ENCODE measurements around the gene CEP70. TPM values are rescaled to one million over a fixed set of nuclear protein-coding genes. Genes with fewer than 3 reads are reported as not detected.

Gene CEP70
- total and polyA plus RNA-seq, 2 of the 13 experiments (the other 11 are each of a cell fraction or from before 2014, with no cell fraction given), result 4.0 to 22.3 TPM

DNA sequence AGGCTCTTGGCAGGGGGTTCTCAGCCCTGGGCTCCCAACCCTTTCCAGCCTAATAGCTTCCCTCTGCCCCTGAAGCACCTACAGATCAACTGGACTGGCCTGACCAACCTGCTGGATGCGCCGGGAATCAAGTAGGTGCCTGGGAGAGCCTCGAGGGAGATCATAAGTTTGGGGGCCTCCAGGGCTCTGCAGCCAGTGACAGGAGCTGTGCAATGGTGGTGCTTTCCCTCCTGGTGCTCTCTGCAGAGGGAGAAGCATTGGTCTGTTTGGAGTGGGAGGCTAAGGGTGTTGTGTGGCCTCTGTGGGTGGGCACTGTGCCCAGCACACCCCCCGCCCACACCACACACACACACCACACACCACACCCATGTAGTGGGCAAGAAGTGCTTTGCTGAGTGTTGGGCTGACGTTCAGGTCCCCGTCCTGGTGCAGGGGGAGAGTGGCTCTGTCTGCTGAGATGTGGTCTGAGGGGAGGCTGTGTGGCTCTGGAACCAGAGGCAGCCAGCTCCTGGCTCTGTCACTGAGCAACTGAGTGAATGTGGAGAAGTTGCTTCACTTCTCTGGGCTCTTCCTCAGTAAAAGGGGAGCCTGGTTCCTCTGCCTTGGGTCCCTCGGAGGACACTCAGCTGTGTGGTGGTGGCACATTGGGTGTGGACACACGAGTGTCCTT, 133.4 kb downstream of the CEP70 start:
- ChIA-PET CTCF (ENCODE audit: low intra/inter-chr PET ratio, low total read pairs) (no interaction called here), POLR2A (no interaction called here)
- Histone ChIP-seq H3K9ac (ENCODE audit: insufficient read depth, low read depth, low read length) (no peak overlapping the region), H3K4me1 (ENCODE audit: insufficient read depth, low read length) (no peaks in the 10 kb centered on the region), H3K4me3 (replicated peaks in 1 of 3; ENCODE audit: insufficient read depth in 1 of 3, low read depth in 2 of 3, low read length in 3 of 3) (no peak overlapping the region), H3K36me3 (replicated peaks in 1 of 2; ENCODE audit: control insufficient read depth in 1 of 2, insufficient read depth in 2 of 2, low read length in 2 of 2) (no peaks in the 10 kb centered on the region; a peak in 1 of 5 replicates), H3K4me2 (ENCODE audit: low read depth, low read length) (no peak overlapping the region), H3K9me3 (ENCODE audit: low read length) (no peaks in the 10 kb centered on the region), H2AFZ (ENCODE audit: low read length) (no peak overlapping the region), H3K79me2 (ENCODE audit: insufficient read depth, low read length) (no peaks in the 10 kb centered on the region), H3K27ac (ENCODE audit: extremely low read length, insufficient read depth, low read length) (no peak overlapping the region), H3K27me3 (ENCODE audit: control insufficient read depth in 1 of 2, insufficient read depth in 2 of 2, low read length in 2 of 2) (no peaks in the 10 kb centered on the region), H4K20me1 (ENCODE audit: insufficient read depth, low read length) (no peaks in the 10 kb centered on the region)
- no peak for TF ChIP-seq ZNF224 (CRISPR knock-in tag; IDR thresholded peaks at IDR 0.05)
- no peak for TF ChIP-seq MYNN (CRISPR knock-in tag; IDR thresholded peaks at IDR 0.05; ENCODE audit: low read depth)
- no peak for TF ChIP-seq ZKSCAN1 (IDR thresholded peaks at IDR 0.05; ENCODE audit: low read length)
- TF ChIP-seq ZNF883 (CRISPR knock-in tag; IDR thresholded peaks at IDR 0.05; ENCODE audit: not compliant biosample characterization), result no peak
- TF ChIP-seq, protein P1, sequence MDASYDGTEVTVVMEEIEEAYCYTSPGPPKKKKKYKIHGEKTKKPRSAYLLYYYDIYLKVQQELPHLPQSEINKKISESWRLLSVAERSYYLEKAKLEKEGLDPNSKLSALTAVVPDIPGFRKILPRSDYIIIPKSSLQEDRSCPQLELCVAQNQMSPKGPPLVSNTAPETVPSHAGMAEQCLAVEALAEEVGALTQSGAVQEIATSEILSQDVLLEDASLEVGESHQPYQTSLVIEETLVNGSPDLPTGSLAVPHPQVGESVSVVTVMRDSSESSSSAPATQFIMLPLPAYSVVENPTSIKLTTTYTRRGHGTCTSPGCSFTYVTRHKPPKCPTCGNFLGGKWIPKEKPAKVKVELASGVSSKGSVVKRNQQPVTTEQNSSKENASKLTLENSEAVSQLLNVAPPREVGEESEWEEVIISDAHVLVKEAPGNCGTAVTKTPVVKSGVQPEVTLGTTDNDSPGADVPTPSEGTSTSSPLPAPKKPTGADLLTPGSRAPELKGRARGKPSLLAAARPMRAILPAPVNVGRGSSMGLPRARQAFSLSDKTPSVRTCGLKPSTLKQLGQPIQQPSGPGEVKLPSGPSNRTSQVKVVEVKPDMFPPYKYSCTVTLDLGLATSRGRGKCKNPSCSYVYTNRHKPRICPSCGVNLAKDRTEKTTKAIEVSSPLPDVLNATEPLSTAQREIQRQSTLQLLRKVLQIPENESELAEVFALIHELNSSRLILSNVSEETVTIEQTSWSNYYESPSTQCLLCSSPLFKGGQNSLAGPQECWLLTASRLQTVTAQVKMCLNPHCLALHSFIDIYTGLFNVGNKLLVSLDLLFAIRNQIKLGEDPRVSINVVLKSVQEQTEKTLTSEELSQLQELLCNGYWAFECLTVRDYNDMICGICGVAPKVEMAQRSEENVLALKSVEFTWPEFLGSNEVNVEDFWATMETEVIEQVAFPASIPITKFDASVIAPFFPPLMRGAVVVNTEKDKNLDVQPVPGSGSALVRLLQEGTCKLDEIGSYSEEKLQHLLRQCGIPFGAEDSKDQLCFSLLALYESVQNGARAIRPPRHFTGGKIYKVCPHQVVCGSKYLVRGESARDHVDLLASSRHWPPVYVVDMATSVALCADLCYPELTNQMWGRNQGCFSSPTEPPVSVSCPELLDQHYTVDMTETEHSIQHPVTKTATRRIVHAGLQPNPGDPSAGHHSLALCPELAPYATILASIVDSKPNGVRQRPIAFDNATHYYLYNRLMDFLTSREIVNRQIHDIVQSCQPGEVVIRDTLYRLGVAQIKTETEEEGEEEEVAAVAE (CRISPR knock-in tag; IDR thresholded peaks at IDR 0.05; ENCODE audit: borderline replicate concordance), result no peak
- no peak for TF ChIP-seq ZNF879 (CRISPR knock-in tag; IDR thresholded peaks at IDR 0.05)
- TF ChIP-seq ZNF670 (CRISPR knock-in tag; IDR thresholded peaks at IDR 0.05; ENCODE audit: borderline replicate concordance), result no peak
- TF ChIP-seq, protein P2, sequence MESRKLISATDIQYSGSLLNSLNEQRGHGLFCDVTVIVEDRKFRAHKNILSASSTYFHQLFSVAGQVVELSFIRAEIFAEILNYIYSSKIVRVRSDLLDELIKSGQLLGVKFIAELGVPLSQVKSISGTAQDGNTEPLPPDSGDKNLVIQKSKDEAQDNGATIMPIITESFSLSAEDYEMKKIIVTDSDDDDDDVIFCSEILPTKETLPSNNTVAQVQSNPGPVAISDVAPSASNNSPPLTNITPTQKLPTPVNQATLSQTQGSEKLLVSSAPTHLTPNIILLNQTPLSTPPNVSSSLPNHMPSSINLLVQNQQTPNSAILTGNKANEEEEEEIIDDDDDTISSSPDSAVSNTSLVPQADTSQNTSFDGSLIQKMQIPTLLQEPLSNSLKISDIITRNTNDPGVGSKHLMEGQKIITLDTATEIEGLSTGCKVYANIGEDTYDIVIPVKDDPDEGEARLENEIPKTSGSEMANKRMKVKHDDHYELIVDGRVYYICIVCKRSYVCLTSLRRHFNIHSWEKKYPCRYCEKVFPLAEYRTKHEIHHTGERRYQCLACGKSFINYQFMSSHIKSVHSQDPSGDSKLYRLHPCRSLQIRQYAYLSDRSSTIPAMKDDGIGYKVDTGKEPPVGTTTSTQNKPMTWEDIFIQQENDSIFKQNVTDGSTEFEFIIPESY (CRISPR knock-in tag; IDR thresholded peaks at IDR 0.05), result no peak
- TF ChIP-seq MED1 (CRISPR knock-in tag; IDR thresholded peaks at IDR 0.05), result no peak
- TF ChIP-seq FLYWCH1 (CRISPR knock-in tag; IDR thresholded peaks at IDR 0.05), result no peak
- no peak for TF ChIP-seq ATF7-NPFF (CRISPR knock-in tag; IDR thresholded peaks at IDR 0.05; ENCODE audit: low read depth)
- no peak for TF ChIP-seq KDM4B (CRISPR knock-in tag; IDR thresholded peaks at IDR 0.05)
- TF ChIP-seq ZNF841 (CRISPR knock-in tag; IDR thresholded peaks at IDR 0.05; ENCODE audit: borderline replicate concordance), result no peak
- TF ChIP-seq TGIF2 (CRISPR knock-in tag; IDR thresholded peaks at IDR 0.05), result no peak
- WGBS (ENCODE audit: low lambda C conversion rate), result 84% methylated on average over 5 of the region's 8 CpGs
- intact Hi-C loops (cut with micrococcal nuclease; ENCODE audit: unreplicated experiment), result no loop called here
- ATAC-seq (no peak), FAIRE-seq (no peak), DNase-seq (ENCODE audit: low spot score) (no peak)
- BruUV-seq (replicated peaks), result no TSS peak
- in situ Hi-C loops (cut with HindIII; ENCODE audit: extremely low pct_ligation_motif_present, low pct_unique_long_range_greater_than_20kb), result no loop called here
